Endometrium (tissue), 2 donors: Measurements from ENCODE around the gene OR11H7.
"Not testable (repeated sequence)": the region's sequence is repeated elsewhere in the genome, so short reads cannot be mapped to it uniquely, and the experiment has no call there.

Source experiments
- FAIRE-seq: peaks from 2 replicates; lab custom pipeline; 2012; peaks lifted over from hg19 to GRCh38; lab: Jason Lieb, UNC
- donor health status: control.
- donor health status: control.

Gene OR11H7

GRCh38 chr14:20228681-20229080 is at the start of gene OR11H7:
Gene OR11H7 (plus strand): TSS chr14:20228981.
- no peak for FAIRE-seq

DNA sequence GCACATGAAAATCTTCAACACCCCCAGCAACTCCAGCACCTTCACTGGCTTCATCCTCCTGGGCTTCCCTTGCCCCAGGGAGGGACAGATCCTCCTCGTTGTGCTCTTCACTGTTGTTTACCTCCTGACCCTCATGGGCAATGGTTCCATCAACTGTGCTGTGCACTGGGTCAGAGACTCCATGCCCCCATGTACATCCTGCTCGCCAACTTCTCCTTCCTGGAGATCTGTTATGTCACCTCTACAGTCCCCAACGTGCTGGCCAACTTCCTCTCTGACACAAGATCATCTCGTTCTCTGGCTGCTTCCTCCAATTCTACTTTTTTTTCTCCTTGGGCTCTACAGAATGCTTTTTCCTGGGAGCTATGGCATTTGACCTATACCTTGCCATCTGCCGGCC is 49.6 kb upstream of the OR11H7 start:
- FAIRE-seq, result no peak

DNA sequence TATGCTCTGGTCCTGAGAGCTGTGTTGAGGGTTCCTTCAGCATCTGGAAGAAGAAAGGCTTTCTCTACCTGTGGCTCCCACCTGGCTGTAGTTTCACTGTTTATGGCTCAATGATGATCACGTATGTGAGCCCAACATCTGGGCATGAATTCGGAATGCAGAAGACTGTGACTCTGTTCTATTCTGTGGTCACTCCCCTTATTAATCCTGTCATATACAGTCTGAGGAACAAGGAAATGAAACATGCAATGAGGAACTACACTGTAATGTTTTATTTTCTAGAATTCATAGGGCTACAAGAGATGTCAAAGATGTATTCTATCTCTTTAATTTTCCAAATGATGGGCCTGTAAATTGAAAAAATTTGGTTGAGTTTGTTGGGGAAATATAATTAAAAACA is 48.9 kb upstream of the OR11H7 start:
- FAIRE-seq, result no peak

GRCh38 chr14:20180486-20180885 is 48.3 kb upstream of the OR11H7 start:
- FAIRE-seq, result no peak

DNA sequence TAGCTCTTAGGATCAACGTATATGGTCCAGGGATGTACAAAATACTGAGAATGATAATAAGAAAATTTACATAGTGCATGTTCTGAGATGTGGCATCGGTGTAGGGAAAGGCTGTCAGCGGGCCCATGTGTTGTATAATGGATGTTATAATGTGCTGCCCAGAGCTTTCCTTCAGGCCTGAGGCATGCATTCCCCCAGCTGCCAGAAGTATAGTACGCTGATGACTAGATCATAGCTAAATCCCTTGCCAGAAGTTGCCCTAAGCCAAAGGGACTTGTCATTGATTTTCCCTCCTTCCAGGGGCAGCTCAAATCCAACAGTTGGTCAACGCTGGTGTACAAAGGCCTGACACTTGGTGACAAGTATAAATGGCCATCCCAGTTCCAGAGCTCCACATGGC is 44.6 kb upstream of the OR11H7 start:
- FAIRE-seq, result no peak

GRCh38 chr14:20190596-20190995 is 38.2 kb upstream of the OR11H7 start, which contains the start of gene OR11G2:
Gene OR11G2 (plus strand): TSS chr14:20190896. CDS start chr14:20197438, 6,542 bp downstream.
- FAIRE-seq, result no peak

DNA sequence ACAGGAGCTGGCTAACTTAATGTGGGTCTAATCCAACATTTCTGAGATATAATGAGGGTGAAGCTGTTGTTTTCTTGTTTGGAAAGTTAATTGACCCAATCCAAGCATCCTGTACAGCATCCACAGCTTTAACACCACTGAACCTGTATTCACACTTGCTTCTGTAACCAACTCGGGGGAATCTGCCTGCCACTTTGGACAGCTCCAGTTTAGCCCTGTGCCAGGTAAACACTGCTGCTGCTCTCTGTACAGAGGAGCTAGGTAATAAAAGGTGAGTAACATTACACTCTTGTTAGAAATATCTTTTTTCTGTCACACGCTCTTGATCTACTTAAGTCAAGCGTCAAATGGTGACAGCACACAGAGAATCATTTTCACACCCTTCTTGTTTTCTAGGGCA is 37.4 kb upstream of the OR11H7 start:
- FAIRE-seq, result no peak

DNA sequence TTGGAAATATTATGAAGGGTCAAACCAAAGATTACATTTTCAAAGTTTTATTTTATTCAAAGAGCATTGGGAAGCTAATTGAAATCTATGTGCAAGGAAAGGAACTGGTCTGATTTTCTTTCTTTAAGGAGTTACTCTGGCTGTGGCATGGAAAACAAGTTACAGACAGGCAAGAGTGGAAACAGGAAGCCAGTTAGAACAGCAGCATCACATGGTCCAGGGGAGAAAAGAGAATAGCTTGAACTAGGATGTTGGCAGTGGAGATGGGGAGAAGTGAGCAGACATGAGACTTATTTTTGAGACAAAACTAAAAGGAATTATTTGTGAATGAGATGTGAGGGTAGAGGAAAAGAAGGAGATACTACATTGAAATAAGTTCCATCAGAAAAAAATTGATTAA is 34.7 kb upstream of the OR11H7 start:
- no peak for FAIRE-seq

GRCh38 chr14:20195170-20195569 is 33.6 kb upstream of the OR11H7 start:
- FAIRE-seq, result not testable (repeated sequence)

DNA sequence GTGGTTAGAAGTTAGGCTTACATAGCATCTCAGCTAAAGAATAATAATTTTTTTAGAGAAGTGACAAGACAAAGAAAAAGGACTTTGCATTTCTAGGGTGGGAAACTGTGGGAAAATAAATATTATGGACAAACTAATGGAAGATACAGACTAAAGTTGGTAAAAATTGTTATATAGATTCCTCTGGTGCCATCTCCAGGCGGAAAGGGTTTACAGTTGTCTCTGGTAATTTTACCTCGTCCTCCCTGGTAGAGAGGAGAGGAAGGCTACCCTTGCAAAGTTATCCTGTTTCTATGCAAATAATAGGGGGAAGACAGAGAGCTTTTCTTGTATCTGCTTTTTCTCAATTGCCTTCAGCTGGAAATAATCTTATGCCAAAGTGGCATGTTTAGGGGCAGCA is 32.9 kb upstream of the OR11H7 start:
- FAIRE-seq, result no peak

- FAIRE-seq, result no peak
Measured at GRCh38 chr14:20197459-20197858, 31.3 kb upstream of the OR11H7 start.

DNA sequence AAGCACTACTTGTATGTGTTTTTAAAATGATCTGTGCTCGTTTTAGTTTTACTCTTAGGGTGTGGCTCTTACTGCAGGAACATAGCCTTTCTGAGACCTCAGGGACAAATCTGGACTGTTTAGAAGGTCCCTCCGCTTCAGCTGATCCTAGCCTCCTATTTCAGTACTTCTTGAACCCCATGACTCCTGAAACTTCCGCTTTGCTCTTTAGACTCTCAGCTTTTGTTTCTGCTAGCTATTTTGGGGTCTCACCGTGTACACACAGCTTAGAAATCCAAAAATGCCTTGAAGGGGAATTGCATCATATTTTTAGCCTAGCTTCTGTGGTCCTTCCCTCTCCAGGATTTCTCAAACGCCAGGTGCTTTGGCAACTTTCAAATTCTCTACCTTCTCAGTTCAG is 29.8 kb upstream of the OR11H7 start:
- FAIRE-seq, result no peak

GRCh38 chr14:20204721-20205120 is 24.1 kb upstream of the OR11H7 start:
- FAIRE-seq, result no peak

DNA sequence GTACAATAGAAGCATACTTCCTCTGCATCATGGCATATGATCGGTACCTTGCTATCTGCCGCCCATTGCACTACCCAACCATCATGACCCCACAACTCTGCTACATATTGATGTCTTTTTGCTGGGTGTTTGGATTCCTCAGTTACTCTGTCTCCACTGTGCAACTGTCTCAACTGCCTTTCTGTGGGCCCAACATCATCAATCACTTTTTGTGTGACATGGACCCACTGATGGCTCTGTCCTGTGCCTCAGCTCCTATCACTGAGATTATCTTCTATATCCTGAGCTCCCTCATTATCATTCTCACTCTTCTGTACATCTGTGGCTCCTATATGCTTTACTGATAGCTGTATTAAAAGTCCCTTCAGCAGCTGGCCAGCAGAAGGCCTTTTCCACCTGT is 19.2 kb upstream of the OR11H7 start:
- FAIRE-seq, result no peak

- FAIRE-seq, result not testable (repeated sequence)
Measured at GRCh38 chr14:20212406-20212805, 16.4 kb upstream of the OR11H7 start.

DNA sequence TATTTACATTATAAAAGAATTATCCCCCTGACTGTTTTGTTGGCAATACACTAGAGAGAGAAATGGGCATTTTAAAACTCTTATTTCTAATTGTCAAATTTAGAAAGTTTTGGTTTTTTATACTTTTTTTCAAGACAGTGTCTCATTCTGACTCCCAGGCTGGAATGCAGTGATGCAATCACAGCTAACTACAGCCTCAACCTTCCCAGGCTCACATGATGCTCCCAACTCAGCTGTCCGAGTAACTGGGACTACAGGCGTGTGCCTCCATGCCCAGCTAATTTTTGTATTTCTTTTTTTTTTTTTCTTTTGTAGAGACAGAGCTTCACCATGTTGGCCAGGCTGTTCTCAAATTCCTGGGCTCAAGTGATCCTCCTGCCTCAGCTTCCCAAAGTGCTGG is 13.6 kb upstream of the OR11H7 start:
- no peak for FAIRE-seq

- no peak for FAIRE-seq
Measured at GRCh38 chr14:20219033-20219432, 9.7 kb upstream of the OR11H7 start.

- no peak for FAIRE-seq
Measured at GRCh38 chr14:20223410-20223809, 5.4 kb upstream of the OR11H7 start, which contains the start of gene OR11H6. Gene OR11H6 (plus strand): TSS chr14:20223710. CDS start chr14:20223710, 0 bp downstream.

DNA sequence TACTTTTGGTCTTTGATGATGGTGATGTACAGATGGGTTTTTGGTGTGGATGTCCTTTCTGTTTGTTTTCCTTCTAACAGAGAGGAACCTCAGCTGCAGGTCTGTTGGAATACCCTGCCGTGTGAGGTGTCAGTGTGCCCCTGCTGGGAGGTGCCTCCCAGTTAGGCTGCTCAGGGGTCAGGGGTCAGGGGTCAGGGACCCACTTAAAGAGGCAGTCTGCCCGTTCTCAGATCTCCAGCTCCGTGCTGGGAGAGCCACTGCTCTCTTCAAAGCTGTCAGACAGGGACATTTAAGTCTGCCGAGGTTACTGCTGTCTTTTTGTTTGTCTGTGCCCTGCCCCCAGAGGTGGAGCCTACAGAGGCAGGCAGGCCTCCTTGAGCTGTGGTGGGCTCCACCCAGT is 6.6 kb downstream of the OR11H7 start:
- FAIRE-seq, result not testable (repeated sequence)

DNA sequence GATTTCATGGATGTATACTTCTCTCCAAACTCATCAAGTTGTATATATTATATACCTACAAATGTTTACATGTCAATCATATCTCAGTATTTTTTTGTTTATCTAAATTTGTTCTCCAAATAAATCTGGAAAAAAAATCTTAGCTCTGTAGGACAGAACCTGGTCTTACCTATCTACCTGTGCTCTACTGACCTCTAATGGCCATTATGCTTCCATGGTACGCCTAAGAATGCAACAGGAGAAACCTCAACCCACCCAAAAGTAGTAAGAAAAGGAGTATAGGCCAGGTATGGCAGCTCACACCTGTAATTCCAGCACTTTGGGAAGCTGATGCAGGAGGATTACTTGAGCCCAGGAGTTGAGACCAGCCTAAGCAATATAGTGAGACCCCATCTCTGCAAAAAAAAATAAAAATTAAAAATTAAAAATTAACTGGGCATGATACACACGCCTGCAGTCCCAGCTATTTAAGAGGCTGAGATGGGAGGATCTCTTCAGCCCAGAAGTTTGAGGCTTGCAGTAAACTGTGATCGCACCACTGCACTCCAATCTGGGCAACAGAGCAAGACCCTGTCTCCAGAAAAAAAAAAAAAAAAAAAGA is 19.0 kb downstream of the OR11H7 start:
- no peak for FAIRE-seq

- FAIRE-seq, result no peak
Measured at GRCh38 chr14:20262642-20263128, 33.9 kb downstream of the OR11H7 start.

- FAIRE-seq, result not testable (repeated sequence)
Measured at GRCh38 chr14:20264361-20264760, 35.6 kb downstream of the OR11H7 start.

- no peak for FAIRE-seq
Measured at GRCh38 chr14:20274062-20274461, 45.3 kb downstream of the OR11H7 start.

DNA sequence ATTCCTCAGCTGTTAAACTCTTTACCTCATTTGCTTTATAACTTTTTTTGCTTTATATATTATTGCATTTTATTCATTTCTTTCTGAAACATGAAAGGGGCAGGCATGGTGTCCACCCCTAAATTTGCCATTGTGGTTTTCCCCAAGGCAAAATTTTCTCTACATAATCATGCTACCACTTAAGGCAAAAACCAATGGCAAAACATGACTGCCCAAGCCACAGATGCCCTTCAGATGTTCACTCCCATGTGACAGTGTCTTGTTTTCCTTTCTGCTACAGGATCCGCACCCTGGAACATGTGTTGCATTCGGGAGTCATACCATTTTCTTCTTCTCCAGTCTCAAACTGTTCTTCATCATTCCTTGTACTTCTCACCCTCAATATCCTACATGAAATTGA is 48.6 kb downstream of the OR11H7 start:
- FAIRE-seq, result no peak
